Loucy (cell line): Measurements from ENCODE around the gene C2CD3.

ENCODE experiments used
- EZH2phosphoT487 ChIP-seq: fragments of 200-600 bp; IDR thresholded peaks from 2 replicates; pipeline ENCODE4 v1.6.1; 2018; ENCODE audit warnings: antibody characterized with exemption, mild to moderate bottlenecking, moderate library complexity, borderline replicate concordance
- TF ChIP-seq, protein P1 (sequence below): fragments of 200-600 bp; sonication (generic); conservative IDR thresholded peaks from 2 replicates; pipeline ENCODE4 v1.5.1; 2014; ENCODE audit warnings: mild to moderate bottlenecking, antibody characterized with exemption, low read length

DNA sequence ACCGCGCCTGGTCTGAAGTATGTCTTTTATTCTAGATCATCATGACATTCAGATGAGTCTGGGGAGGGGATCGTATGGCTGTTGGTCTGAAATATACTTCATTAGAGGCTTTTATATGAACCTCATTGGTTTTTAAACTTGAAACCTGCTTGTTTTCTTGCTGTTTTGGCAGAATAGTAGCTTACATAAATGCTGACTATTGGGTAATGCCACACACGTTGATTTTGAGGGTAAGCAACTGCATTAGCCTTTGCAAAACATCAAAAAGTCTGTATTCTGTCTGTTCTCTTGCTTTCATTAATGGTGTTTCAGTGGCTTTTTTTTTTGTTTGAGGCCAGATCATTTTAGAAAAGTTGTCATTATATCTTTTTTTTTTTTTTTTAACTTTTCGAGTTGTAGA lies 14.5 kb upstream of the C2CD3 start:
- TF ChIP-seq EZH2phosphoT487, result no peak
- TF ChIP-seq, protein P1, sequence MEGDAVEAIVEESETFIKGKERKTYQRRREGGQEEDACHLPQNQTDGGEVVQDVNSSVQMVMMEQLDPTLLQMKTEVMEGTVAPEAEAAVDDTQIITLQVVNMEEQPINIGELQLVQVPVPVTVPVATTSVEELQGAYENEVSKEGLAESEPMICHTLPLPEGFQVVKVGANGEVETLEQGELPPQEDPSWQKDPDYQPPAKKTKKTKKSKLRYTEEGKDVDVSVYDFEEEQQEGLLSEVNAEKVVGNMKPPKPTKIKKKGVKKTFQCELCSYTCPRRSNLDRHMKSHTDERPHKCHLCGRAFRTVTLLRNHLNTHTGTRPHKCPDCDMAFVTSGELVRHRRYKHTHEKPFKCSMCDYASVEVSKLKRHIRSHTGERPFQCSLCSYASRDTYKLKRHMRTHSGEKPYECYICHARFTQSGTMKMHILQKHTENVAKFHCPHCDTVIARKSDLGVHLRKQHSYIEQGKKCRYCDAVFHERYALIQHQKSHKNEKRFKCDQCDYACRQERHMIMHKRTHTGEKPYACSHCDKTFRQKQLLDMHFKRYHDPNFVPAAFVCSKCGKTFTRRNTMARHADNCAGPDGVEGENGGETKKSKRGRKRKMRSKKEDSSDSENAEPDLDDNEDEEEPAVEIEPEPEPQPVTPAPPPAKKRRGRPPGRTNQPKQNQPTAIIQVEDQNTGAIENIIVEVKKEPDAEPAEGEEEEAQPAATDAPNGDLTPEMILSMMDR, result no peak
